Spleen (tissue), 11 donors: ENCODE results near the gene PPM1H. TPM values are rescaled to one million over a fixed set of nuclear protein-coding genes. Genes with fewer than 3 reads are reported as not detected.

ENCODE experiments used
- DNase-seq: peaks from one replicate; pipeline ENCODE4 v3.0.0-alpha.2; 2020
- H3K27ac ChIP-seq, 8 donors: fragments of 200-600 bp; sonication (generic) in 7 of 8; 1 replicate in 4 of 8; 2 replicates in 4 of 8; pipeline versions ENCODE4 v1.5.0 to v1.8.0; 2016 to 2021; ENCODE audit warnings: inconsistent platforms in 4 of 8, mild to moderate bottlenecking in 4 of 8, moderate library complexity in 1 of 8
- H3K27me3 ChIP-seq, 7 donors: fragments of 200-600 bp; sonication (generic) in 6 of 7; replicated peaks in 1 of 7; 1 replicate in 4 of 7; 2 replicates in 3 of 7; pipeline versions ENCODE4 v1.5.0 to v1.8.0; 2016 to 2021; ENCODE audit warnings: inconsistent platforms in 3 of 7, mild to moderate bottlenecking in 1 of 7
- H3K36me3 ChIP-seq, 6 donors: fragments of 200-600 bp; sonication (generic) in 5 of 6; 1 replicate in 4 of 6; 2 replicates in 2 of 6; pipeline versions ENCODE4 v1.5.0 to v1.8.0; 2016 to 2021; ENCODE audit warnings: inconsistent platforms in 2 of 6
- H3K4me1 ChIP-seq, 6 donors: fragments of 200-600 bp; sonication (generic) in 5 of 6; 1 replicate in 3 of 6; 2 replicates in 3 of 6; pipeline versions ENCODE4 v1.5.0 to v1.8.0; 2016 to 2021; ENCODE audit warnings: inconsistent platforms in 3 of 6
- H3K4me3 ChIP-seq, 8 donors: fragments of 200-600 bp; sonication (generic) in 7 of 8; 1 replicate in 4 of 8; 2 replicates in 4 of 8; pipeline versions ENCODE4 v1.5.0 to v1.8.0; 2016 to 2021; ENCODE audit warnings: inconsistent platforms in 4 of 8, mild to moderate bottlenecking in 4 of 8, moderate library complexity in 2 of 8
- H3K9me3 ChIP-seq, 8 donors: fragments of 200-600 bp; sonication (generic) in 7 of 8; 1 replicate in 4 of 8; 2 replicates in 4 of 8; pipeline versions ENCODE4 v1.5.0 to v1.8.0; 2016 to 2021; ENCODE audit warnings: inconsistent platforms in 4 of 8
- POLR2A ChIP-seq, 3 donors: fragments of 450-650 bp; IDR thresholded peaks; one replicate each; pipeline ENCODE4 v1.5.1; 2017; ENCODE audit warnings: antibody characterized with exemption in 3 of 3, mild to moderate bottlenecking in 1 of 3
- POLR2AphosphoS5 ChIP-seq, 3 donors: sonication (generic); formaldehyde crosslinking; IDR thresholded peaks; one replicate each; pipeline ENCODE4 v1.5.1; 2017; ENCODE audit warnings: antibody characterized with exemption in 3 of 3
- WGBS, 5 donors: extraction: QIAGEN DNeasy Blood & Tissue Kit in 3 of 5; methylation state at CpG; one replicate each; pipeline versions ENCODE4 v1.1.5 to v1.1.7; 2013 to 2018; 5-methylcytosine and 5-hydroxymethylcytosine counted together
- intact Hi-C: fragments of 100-400 bp; cut with DNase I; formaldehyde crosslinking; loops from one replicate; pipeline ENCODE4 v1.15.0; 2023; ENCODE audit warnings: low total_unique reads
- polyA plus RNA-seq, 3 donors: library from polyadenylated mRNA; stranded (reverse); fragments of 200-250 nt; gene quantifications; one replicate each; pipeline ENCODE4 v1.2.1, GENCODE V29; 2013
- total RNA-seq, 7 donors: library from RNA; depleted of rRNA in 3 of 7; stranded (reverse); fragments of >200 nt in 3 of 7; fragmentation: NEBNext Ultra II Directional in 4 of 7; extraction: Animal tissue kit (Norgen Biotek cat#: 25700) in 4 of 7; gene quantifications; one replicate each; pipeline versions ENCODE4 v1.1.0 to v1.2.1, GENCODE V29; 2016 to 2021
- TF ChIP-seq, protein P1 (sequence below), 11 experiments: fragments of 200-600 bp in 7 of 11; fragments of 450-650 bp in 4 of 11; sonication (generic) in 4 of 11; IDR thresholded peaks in 8 of 11; conservative IDR thresholded peaks in 3 of 11; 1 replicate in 7 of 11; 2 replicates in 4 of 11; pipeline versions ENCODE4 v1.4.0 to v1.8.0; 2016 to 2021; ENCODE audit warnings: antibody characterized with exemption in 11 of 11, inconsistent platforms in 4 of 11, mild to moderate bottlenecking in 1 of 11
- donor health status: healthy with polysubstance abuse.
- donor health status: DM: no; HTN: no; CAD: no; lungs with moderate emphysema.
- donor health status: DM: no; HTN: no; CAD: no.
- donor health status: Bipolar disorder and iron deficiency.
- donor health status: healthy.
- donor health status: DM: no; HTN: no; CAD: no.
- donor health status: DM: yes; HTN: yes; CAD: no.

PPM1H gene
- total and polyA plus RNA-seq, 10 donors: 0.17 to 3.9 (median 1.9) TPM

DNA sequence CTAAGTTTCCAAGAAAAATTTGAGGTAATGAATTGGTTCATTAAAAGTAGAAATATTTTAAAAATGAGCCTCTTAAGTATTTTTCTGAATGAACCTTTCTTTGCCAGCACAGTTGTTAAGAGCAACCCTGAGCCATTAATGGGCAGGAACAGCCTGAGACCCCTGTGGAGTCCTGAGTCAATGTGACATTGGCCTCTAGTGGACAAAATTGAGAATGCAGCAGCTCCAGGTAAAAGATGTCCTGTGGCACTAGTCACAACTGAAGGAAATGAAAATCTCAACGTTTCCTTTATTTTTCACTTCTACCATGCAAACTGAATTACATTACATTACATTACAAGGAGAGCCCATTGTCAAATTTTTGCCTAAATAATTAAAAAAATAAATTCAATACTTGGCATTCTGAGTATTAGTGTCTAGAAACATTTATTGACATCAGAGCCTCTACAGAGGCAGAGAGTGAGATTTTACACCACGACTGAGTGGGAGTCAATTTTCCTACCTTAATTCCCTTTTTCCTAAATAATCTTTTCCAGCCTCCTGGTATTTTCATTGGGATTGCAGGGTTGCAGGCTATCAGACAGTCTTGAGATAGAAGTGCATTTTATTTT is 135.7 kb downstream of the PPM1H start:
- Histone ChIP-seq H3K27ac (no peak overlapping the region), H3K4me3 (no peak overlapping the region), H3K9me3 (no peaks in the 10 kb centered on the region), H3K27me3 (no peaks in the 10 kb centered on the region), H3K4me1 (peaks cover 0 to 2% (median 1%) of the 10 kb centered on the region in 6 donors), H3K36me3 (peaks cover 0 to 6% (median 0%) of the 10 kb centered on the region in 6 donors)
- DNase-seq: no peak
- no peak for TF ChIP-seq POLR2A (IDR thresholded peaks at IDR 0.05)
- TF ChIP-seq, protein P1, sequence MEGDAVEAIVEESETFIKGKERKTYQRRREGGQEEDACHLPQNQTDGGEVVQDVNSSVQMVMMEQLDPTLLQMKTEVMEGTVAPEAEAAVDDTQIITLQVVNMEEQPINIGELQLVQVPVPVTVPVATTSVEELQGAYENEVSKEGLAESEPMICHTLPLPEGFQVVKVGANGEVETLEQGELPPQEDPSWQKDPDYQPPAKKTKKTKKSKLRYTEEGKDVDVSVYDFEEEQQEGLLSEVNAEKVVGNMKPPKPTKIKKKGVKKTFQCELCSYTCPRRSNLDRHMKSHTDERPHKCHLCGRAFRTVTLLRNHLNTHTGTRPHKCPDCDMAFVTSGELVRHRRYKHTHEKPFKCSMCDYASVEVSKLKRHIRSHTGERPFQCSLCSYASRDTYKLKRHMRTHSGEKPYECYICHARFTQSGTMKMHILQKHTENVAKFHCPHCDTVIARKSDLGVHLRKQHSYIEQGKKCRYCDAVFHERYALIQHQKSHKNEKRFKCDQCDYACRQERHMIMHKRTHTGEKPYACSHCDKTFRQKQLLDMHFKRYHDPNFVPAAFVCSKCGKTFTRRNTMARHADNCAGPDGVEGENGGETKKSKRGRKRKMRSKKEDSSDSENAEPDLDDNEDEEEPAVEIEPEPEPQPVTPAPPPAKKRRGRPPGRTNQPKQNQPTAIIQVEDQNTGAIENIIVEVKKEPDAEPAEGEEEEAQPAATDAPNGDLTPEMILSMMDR (IDR thresholded peaks at IDR 0.05 in 8 of 11, conservative IDR thresholded peaks at IDR 0.05 in 3 of 11): peak; percentile 77 to 92 (median 86)
- 37 to 44% (median 41%) methylated on average over 2 of the region's 2 CpGs for WGBS, 5 donors
- intact Hi-C loops: loop anchor here (5.0 kb wide), 2 partner anchors 217 to 362 kb away; no protein-coding TSS in a partner anchor

DNA sequence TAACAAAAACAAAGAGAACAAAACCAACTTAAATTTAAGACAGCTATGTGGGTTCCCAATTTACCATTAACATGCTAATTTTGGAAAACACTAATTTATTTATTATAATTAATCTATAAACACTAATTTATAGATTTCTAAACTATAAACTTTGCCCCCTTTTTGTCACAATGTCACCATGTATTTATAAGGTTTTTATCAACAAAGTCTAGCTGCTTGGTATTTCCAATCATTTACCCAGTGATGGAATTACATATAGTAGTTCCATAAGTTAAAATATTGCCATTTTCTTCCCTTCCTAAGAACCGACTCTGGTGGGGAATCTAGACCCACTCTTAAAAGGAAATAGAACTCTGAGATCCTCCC is 140.7 kb downstream of the PPM1H start:
- 13 to 51% (median 41%) methylated on average over 1 of the region's 1 CpG for WGBS, 5 donors
- no peak overlapping the region for H3K27ac ChIP-seq
- intact Hi-C loops: no loop called here

DNA sequence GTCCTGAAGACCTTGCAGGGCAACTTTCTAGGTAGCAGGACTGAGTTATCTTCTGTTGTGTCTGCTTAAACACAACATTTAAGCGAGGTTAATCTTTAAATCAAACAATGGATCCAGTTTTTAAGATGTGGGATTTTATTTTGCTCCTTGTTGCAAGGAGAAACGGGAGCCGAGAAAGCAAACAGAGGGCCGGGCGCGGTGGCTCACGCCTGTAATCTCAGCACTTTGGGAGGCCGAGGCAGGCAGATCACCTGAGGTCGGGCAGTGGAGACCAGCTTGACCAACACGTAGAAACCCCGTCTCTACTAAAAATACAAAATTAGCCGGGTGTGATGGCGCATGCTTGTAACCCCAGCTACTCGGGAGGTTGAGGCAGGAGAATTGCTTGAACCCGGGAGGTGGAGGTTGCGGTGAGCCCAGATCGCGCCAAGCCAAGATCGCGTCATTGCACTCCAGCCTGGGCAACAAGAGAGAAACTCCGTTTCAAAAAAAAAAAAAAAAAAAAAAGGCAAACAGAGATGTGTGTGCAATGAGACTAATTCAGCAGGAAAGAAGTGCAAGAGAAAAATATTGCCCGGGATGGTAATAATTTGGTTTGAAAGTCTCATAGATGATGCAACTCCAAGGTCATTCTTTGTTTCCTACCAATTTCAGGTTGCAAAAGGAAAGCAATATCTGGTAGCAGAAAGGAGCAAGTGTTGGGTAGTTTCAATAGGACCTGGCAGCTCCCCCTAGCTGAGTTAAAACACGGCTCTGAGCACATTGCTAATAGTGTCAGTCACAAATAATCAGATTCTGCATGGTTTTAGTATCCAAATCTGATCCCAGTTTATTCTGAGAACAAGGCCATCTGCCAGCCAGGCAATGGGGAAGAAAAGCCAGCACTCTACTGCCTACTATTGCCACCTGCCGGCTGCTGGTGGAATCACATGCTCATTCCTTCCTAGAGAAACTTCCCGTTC is 141.4 kb downstream of the PPM1H start:
- Histone ChIP-seq H3K4me1 (peaks cover 0 to 25% (median 9%) of the 10 kb centered on the region in 6 donors), H3K36me3 (no peaks in the 10 kb centered on the region), H3K4me3 (no peak overlapping the region), H3K27ac (no peak overlapping the region), H3K27me3 (no peaks in the 10 kb centered on the region), H3K9me3 (no peaks in the 10 kb centered on the region)
- no peak for TF ChIP-seq POLR2A (IDR thresholded peaks at IDR 0.05)
- TF ChIP-seq POLR2AphosphoS5 (IDR thresholded peaks at IDR 0.05): peak in 1 of 3 donors; percentile 54
- TF ChIP-seq, protein P1 (IDR thresholded peaks at IDR 0.05 in 8 of 11, conservative IDR thresholded peaks at IDR 0.05 in 3 of 11): peak; percentile 80 to 96 (median 94)
- DNase-seq: peak; percentile 92
- 74 to 83% (median 78%) methylated on average over 25 of the region's 25 CpGs for WGBS, 5 donors
- intact Hi-C loops: no loop called here

More for the DNA sequence above, 140.7 kb downstream of the PPM1H start:
- peaks cover 0 to 23% (median 8%) of the 10 kb centered on the region in 6 donors for H3K4me1 ChIP-seq
- no peaks in the 10 kb centered on the region for H3K9me3 ChIP-seq
- no peaks in the 10 kb centered on the region for H3K27me3 ChIP-seq
- no peak for DNase-seq
- no peak overlapping the region for H3K4me3 ChIP-seq
- H3K36me3 ChIP-seq: no peaks in the 10 kb centered on the region
- TF ChIP-seq POLR2AphosphoS5 (IDR thresholded peaks at IDR 0.05): no peak
- TF ChIP-seq POLR2A (IDR thresholded peaks at IDR 0.05): no peak
- TF ChIP-seq, protein P1 (IDR thresholded peaks at IDR 0.05 in 8 of 11, conservative IDR thresholded peaks at IDR 0.05 in 3 of 11): peak in 5 of 11 experiments; percentile 4 to 58 (median 36)
